CD4-positive, alpha-beta T cell (primary cell): ENCODE data around the gene PPP1R14C. TPM values are rescaled to one million over a fixed set of nuclear protein-coding genes. Genes with fewer than 3 reads are reported as not detected.

Experiments used
- ATAC-seq: fragments of 200-7000 bp; cut with Tn5 transposase; one replicate; pipeline ENCODE4 v1.10.0; 2022; ENCODE audit warnings: mild to moderate bottlenecking; ENCODE audit not compliant: poor library complexity
- CTCF ChIA-PET: fragments of 350-600 bp; sonication (Branson Sonifier 250); formaldehyde crosslinking; loops from one replicate; lab custom pipeline; 2021; ENCODE audit warnings: antibody characterized with exemption, inconsistent platforms; lab: Charles Lee
- POLR2A ChIA-PET: fragments of 350-600 bp; sonication (Branson Sonifier 250); formaldehyde crosslinking; loops from one replicate; lab custom pipeline; 2021; ENCODE audit warnings: antibody characterized with exemption, inconsistent platforms; lab: Charles Lee
- DNase-seq, 14 experiments: peaks; one replicate each; pipeline ENCODE4 v3.0.0-alpha.2; 2013 to 2020; ENCODE audit warnings: mixed read lengths in 2 of 14
- H3K27ac ChIP-seq, 2 donors: one replicate each; pipeline versions ENCODE4 v1.5.1 to v1.7.0; 2013; ENCODE audit warnings: low read length in 2 of 2, low read depth in 1 of 2, mild to moderate bottlenecking in 1 of 2
- H3K27me3 ChIP-seq, 2 experiments: 1 replicate in 1 of 2; 2 replicates in 1 of 2; pipeline versions ENCODE4 v1.6.1 to v1.7.0; 2013; ENCODE audit warnings: low read length in 2 of 2, control low read depth in 1 of 2, mild to moderate bottlenecking in 1 of 2, moderate library complexity in 1 of 2; ENCODE audit not compliant: insufficient read depth in 2 of 2, control insufficient read depth in 1 of 2
- H3K36me3 ChIP-seq: one replicate; pipeline ENCODE4 v1.6.1; 2013; ENCODE audit warnings: low read length, control low read depth; ENCODE audit not compliant: insufficient read depth
- H3K4me1 ChIP-seq: one replicate; pipeline ENCODE4 v1.6.1; 2013; ENCODE audit warnings: low read length, control low read depth; ENCODE audit not compliant: insufficient read depth
- H3K4me3 ChIP-seq: one replicate; pipeline ENCODE4 v1.5.1; 2013; ENCODE audit warnings: mild to moderate bottlenecking, low read length, moderate library complexity
- H3K9me3 ChIP-seq, 2 experiments: 1 replicate in 1 of 2; 2 replicates in 1 of 2; pipeline versions ENCODE4 v1.6.1 to v1.7.0; 2013; ENCODE audit warnings: low read length in 2 of 2, mild to moderate bottlenecking in 2 of 2, control low read depth in 1 of 2, moderate library complexity in 1 of 2; ENCODE audit not compliant: control insufficient read depth in 1 of 2, insufficient read depth in 1 of 2
- H3K27ac Mint-ChIP-seq: one replicate; pipeline ENCODE4 v1.8.0; 2020; ENCODE audit warnings: mixed read lengths
- H3K27me3 Mint-ChIP-seq: one replicate; pipeline ENCODE4 v1.8.0; 2021; ENCODE audit warnings: mixed read lengths
- H3K36me3 Mint-ChIP-seq: one replicate; pipeline ENCODE4 v1.8.0; 2021; ENCODE audit warnings: low read depth, mixed read lengths
- H3K4me1 Mint-ChIP-seq: one replicate; pipeline ENCODE4 v1.8.0; 2021; ENCODE audit warnings: low read depth, mixed read lengths
- H3K4me3 Mint-ChIP-seq: one replicate; pipeline ENCODE4 v1.8.0; 2020; ENCODE audit warnings: mild to moderate bottlenecking, mixed read lengths
- H3K9me3 Mint-ChIP-seq: one replicate; pipeline ENCODE4 v1.8.0; 2020; ENCODE audit warnings: mixed read lengths
- intact Hi-C, 2 experiments: fragments of 100-400 bp; cut with DNase I in 1 of 2; cut with micrococcal nuclease in 1 of 2; formaldehyde crosslinking; loops; one replicate each; pipeline versions ENCODE4 v1.15.1 to v1.9.0; 2023 to 2025; cut with DNase I, micrococcal nuclease
- total RNA-seq, 174 experiments: library from RNA in 2 of 174; stranded (reverse) in 2 of 174; gene quantifications; one replicate each; pipeline ENCODE4 v1.2.3 and lab custom pipeline; 2021 to 2026
- TF ChIP-seq, protein P1 (sequence below): fragments of 200-600 bp; IDR thresholded peaks from one replicate; pipeline ENCODE4 v1.8.0; 2022; ENCODE audit warnings: antibody characterized with exemption, mild to moderate bottlenecking

Gene PPP1R14C
- total RNA-seq, 2 experiments from 2014 or later = not detected

DNA sequence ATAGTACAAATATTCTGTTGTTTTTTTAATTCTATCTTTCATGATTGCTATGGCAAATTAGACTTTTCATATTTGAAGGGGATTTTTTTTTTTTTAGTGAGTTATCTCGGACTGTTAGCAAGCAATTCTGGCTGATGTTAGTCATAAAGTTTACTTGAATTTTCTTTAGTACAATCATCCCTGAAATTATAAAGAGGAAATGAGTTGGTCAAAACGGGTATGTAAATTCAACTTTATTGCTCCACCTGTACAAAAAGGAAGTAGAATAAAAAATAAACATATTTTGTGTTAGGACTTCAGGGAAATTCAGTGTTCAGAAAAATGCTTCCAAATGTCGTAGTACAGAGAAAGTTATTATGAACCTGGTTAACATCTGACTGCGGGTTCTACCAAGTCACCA, 40.3 kb downstream of the PPP1R14C start:
- H3K36me3 Mint-ChIP-seq = no peaks in the 10 kb centered on the region
- ChIA-PET CTCF (no interaction called here), POLR2A (no interaction called here)
- DNase-seq (no peak), ATAC-seq (no peak)
- H3K27ac Mint-ChIP-seq = no peak overlapping the region
- no peaks in the 10 kb centered on the region for H3K9me3 Mint-ChIP-seq
- Histone ChIP-seq H3K9me3 (no peaks in the 10 kb centered on the region), H3K27me3 (no peaks in the 10 kb centered on the region), H3K4me1 (no peaks in the 10 kb centered on the region), H3K4me3 (no peak overlapping the region), H3K36me3 (no peaks in the 10 kb centered on the region), H3K27ac (no peak overlapping the region)
- intact Hi-C loops = no loop called here
- TF ChIP-seq, protein P1, sequence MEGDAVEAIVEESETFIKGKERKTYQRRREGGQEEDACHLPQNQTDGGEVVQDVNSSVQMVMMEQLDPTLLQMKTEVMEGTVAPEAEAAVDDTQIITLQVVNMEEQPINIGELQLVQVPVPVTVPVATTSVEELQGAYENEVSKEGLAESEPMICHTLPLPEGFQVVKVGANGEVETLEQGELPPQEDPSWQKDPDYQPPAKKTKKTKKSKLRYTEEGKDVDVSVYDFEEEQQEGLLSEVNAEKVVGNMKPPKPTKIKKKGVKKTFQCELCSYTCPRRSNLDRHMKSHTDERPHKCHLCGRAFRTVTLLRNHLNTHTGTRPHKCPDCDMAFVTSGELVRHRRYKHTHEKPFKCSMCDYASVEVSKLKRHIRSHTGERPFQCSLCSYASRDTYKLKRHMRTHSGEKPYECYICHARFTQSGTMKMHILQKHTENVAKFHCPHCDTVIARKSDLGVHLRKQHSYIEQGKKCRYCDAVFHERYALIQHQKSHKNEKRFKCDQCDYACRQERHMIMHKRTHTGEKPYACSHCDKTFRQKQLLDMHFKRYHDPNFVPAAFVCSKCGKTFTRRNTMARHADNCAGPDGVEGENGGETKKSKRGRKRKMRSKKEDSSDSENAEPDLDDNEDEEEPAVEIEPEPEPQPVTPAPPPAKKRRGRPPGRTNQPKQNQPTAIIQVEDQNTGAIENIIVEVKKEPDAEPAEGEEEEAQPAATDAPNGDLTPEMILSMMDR = no peak
- no peaks in the 10 kb centered on the region for H3K4me1 Mint-ChIP-seq
- H3K4me3 Mint-ChIP-seq = no peak overlapping the region
- H3K27me3 Mint-ChIP-seq = no peaks in the 10 kb centered on the region

DNA sequence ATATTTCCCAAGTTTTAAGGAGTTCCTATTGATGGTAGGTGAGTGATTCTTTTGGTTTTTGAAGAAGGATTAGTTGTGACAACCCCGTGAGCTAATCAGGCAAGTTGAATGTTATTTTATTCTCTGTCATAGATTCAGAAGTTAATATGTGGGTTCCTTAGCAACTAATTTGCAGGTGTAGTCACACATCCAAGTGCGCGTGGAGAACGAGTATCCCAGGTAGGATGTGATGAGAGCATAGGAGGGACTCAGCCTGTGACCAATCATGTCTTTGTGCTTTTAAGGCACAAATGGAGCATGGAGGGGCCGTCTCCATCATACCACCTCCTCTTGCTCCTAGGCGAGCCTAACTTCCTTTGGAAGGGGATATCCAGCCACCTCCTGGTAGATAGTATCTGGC, 41.1 kb downstream of the PPP1R14C start:
- TF ChIP-seq, protein P1 = no peak
- Mint-ChIP-seq H3K9me3 (no peaks in the 10 kb centered on the region), H3K36me3 (no peaks in the 10 kb centered on the region), H3K27ac (no peak overlapping the region), H3K4me1 (no peaks in the 10 kb centered on the region), H3K4me3 (no peak overlapping the region), H3K27me3 (no peaks in the 10 kb centered on the region)
- ATAC-seq = no peak
- Histone ChIP-seq H3K36me3 (no peaks in the 10 kb centered on the region), H3K4me1 (no peaks in the 10 kb centered on the region), H3K9me3 (no peaks in the 10 kb centered on the region), H3K27me3 (no peaks in the 10 kb centered on the region), H3K27ac (no peak overlapping the region), H3K4me3 (no peak overlapping the region)
- no peak for DNase-seq
- POLR2A ChIA-PET = no interaction called here
- CTCF ChIA-PET = no interaction called here
- intact Hi-C loops = no loop called here

DNA sequence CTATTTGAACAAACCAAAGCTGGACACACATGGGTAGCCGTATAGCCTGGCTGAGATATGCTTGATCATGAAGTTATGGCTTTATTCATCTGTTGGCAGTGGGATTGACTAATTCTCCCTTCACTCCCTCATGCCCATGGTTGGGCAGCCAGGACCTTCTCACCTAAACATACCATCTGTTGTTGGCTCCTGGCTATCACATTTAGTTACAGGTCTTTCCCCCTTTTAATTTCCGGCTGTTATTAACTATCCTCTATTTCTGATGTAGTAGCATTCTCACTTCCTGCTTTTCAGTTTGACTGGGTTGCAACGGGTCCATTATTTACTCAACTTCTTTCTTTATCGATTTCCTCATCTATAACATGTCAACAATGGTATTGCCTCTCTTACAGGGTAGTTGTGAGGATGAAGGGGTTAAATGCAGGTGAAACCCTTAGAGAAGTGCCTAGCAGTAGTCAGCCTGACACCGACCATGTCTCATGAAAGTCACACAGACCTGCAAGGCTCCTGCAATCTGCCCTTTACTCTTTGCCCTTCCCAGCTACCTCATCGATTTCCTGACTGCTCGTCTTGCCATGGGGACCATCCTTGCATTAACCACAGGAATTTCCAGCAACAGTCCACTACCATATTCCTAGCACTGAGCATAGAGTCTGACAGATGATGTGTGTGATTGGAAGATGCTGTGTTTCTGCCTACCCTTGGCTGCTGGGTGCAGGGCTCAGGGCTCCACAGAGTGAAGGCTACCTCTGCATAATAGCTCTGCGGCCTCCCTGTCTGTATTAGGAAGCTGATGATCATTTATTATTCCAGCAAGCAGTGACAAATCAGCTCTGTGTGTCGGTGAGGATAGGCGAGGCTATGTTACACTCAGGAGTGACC, 42.2 kb downstream of the PPP1R14C start:
- Histone ChIP-seq H3K27ac (no peak overlapping the region), H3K4me1 (no peaks in the 10 kb centered on the region), H3K36me3 (no peaks in the 10 kb centered on the region), H3K27me3 (no peaks in the 10 kb centered on the region), H3K9me3 (no peaks in the 10 kb centered on the region), H3K4me3 (no peak overlapping the region)
- H3K9me3 Mint-ChIP-seq = no peaks in the 10 kb centered on the region
- TF ChIP-seq, protein P1 = no peak
- DNase-seq (no peak), ATAC-seq (no peak)
- no peaks in the 10 kb centered on the region for H3K27me3 Mint-ChIP-seq
- no peak overlapping the region for H3K27ac Mint-ChIP-seq
- intact Hi-C loops = no loop called here
- H3K4me3 Mint-ChIP-seq = no peak overlapping the region
- CTCF ChIA-PET = no interaction called here
- POLR2A ChIA-PET = no interaction called here
- H3K36me3 Mint-ChIP-seq = no peaks in the 10 kb centered on the region
- H3K4me1 Mint-ChIP-seq = no peaks in the 10 kb centered on the region
